Tibial nerve (tissue), 4 donors: Measurements from ENCODE around the gene TMEM95.

Source experiments
- EP300 ChIP-seq, 2 donors: sonication (generic); formaldehyde crosslinking; IDR thresholded peaks; one replicate each; pipeline ENCODE4 v1.6.1; 2017; ENCODE audit warnings: antibody characterized with exemption in 2 of 2, mild to moderate bottlenecking in 1 of 2
- POLR2A ChIP-seq, 2 donors: fragments of 450-650 bp; IDR thresholded peaks; one replicate each; pipeline ENCODE4 v1.6.1; 2017; ENCODE audit warnings: antibody characterized with exemption in 2 of 2, mild to moderate bottlenecking in 2 of 2, moderate library complexity in 2 of 2
- TF ChIP-seq, protein P1 (sequence below), 5 experiments: fragments of 200-600 bp in 3 of 5; fragments of 450-650 bp in 2 of 5; sonication (generic) in 3 of 5; IDR thresholded peaks; one replicate each; pipeline ENCODE4 v1.5.1; 2016 to 2019; ENCODE audit warnings: antibody characterized with exemption in 5 of 5, mild to moderate bottlenecking in 3 of 5, moderate library complexity in 2 of 5

DNA sequence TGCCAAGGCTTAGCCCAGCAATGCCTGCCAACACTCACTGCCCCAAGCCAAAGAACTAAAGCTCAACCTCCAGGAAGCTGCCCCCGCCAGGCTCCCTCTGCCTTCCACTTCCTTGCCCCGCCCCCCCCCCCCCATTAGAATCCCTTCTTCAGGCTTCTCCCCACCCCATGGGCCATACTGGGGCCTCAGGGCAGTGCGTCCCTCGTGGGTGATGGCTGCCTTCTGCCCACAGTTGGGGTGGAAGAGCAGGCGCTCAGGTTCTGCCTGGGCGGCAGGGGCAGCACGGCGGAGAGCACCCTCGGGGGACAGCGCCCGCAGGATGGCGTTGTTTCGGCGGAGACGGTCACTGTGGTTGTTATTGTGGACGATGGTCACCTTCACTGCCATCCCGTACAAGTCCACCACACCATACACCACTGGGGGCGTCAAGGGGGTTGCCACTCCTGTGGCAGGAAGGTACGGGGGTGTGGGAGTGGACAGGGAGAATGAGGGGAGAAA is 29.9 kb upstream of the TMEM95 start:
- TF ChIP-seq, protein P1, sequence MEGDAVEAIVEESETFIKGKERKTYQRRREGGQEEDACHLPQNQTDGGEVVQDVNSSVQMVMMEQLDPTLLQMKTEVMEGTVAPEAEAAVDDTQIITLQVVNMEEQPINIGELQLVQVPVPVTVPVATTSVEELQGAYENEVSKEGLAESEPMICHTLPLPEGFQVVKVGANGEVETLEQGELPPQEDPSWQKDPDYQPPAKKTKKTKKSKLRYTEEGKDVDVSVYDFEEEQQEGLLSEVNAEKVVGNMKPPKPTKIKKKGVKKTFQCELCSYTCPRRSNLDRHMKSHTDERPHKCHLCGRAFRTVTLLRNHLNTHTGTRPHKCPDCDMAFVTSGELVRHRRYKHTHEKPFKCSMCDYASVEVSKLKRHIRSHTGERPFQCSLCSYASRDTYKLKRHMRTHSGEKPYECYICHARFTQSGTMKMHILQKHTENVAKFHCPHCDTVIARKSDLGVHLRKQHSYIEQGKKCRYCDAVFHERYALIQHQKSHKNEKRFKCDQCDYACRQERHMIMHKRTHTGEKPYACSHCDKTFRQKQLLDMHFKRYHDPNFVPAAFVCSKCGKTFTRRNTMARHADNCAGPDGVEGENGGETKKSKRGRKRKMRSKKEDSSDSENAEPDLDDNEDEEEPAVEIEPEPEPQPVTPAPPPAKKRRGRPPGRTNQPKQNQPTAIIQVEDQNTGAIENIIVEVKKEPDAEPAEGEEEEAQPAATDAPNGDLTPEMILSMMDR (IDR thresholded peaks at IDR 0.05): no peak
- TF ChIP-seq POLR2A (IDR thresholded peaks at IDR 0.05) (no peak), EP300 (IDR thresholded peaks at IDR 0.05) (no peak)
